ENCODE measurements around the gene SRGAP3.

Gene SRGAP3

DNA sequence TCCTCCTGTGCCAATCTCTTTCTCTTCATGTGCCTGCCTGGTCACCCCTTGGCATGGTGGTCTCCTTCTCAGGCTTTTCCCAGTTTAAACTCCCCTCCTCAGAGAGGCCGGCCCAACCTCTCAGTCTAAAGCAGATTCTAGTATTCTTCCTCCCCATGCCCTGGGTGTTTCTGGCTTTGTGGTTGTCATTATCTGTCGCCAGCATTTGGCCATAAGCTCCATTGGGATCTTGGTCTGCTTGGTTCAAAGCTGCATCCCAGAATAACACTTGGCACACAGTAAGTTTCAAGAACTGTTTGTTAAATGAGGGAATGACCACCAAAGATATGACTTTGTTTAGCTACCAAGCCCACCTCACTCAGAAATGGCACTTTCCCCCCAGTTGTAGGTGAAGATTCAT, 275.0 kb downstream of the SRGAP3 start:
- DNase-seq (ENCODE audit: low read depth in 2 of 3, low spot score in 2 of 3): no peak

DNA sequence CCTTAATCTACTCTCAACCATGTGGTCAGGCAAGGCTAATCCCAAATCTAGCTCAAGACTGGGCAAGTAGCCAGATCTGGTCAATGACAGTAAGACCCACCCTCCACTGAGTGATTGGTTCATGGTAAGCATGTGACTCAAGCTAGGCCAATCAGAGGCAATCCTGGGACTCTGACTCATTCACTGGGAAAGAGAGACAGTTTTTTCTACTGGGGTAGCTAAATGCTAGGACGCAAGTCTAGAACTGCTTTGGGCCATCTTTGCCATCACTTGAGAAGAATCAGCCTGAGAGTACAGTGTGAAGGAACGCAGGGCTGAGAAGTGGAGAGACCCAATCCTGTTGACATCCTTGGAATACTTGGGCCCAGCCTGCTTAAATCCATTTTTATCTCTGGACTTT, 276.8 kb downstream of the SRGAP3 start:
- no peak for DNase-seq (ENCODE audit: low read depth in 2 of 3, low spot score in 2 of 3)

DNA sequence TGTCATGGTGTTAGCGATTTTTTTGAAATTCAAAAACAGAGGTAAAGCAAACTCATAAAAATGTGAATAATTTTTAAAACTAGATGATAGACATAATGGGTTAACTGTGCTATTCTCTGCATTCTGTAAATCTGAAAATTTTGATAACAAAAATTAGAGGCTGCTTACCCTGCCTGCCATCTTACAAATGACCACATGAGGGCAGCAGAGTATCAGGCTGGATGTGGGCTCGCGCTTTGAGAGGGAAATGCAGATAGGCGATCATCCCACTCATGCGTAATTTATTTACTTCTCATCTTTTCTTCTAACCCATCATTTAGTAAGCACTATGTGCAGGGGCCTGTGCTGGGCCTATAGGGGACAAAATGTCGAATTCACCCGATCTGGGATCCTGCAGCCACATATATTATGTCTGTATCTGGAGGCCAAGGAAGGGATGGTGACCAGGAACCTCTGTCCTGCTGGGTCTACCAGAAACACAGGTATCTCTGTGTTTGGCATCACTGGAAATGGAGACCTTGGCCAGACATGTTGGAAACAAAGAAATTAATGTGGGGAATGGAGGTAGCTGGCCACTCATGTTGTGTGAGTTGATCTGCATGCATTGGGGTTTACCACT, 278.4 kb downstream of the SRGAP3 start:
- DNase-seq (ENCODE audit: low read depth in 2 of 3, low spot score in 2 of 3): peak; percentile 8 to 60 (median 55)

DNA sequence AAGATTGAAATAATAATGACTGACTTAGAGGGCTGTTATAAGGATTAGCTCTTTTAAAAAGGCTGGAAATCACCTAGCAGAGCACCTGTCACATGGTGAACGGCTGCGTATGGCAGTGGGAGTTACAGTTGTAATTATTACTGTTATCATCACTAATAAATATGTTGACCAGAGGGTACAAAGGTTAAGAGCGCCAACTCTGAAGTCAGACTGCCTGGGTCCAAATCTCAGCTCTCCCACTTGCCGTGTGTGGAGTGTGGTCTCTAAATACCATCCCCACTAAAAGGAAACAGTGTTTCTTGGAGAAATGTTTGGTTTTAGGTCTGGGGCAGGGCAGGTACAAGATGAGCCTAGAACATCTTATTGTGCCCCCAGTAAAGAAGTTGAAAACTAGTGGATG, 280.2 kb downstream of the SRGAP3 start:
- no peak for DNase-seq (ENCODE audit: low read depth in 2 of 3, low spot score in 2 of 3)

DNA sequence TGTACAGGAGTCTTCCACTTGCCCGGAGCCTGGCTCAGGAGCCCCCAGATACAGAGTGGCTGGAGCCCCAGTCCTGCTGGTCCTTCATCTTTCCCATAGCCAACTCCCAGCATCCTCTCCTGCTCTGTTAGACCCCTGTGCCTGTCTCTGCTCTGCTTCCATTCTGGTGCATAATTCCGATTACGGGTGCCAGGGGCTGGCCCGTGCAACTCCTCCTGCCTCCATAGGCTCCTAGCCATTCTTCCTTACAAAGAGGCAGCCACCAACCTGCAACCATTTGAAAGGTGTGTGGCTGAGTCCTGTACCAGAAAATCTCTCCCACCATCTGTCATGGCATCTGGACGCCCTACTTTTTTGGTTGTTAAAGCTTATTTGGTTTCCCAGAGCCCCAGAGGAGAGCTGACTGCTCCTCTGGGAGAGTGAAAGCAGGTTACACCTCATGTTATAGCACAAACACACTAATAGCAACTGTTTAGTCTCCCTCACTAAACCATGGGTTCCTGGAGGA, 281.0 kb downstream of the SRGAP3 start:
- DNase-seq (ENCODE audit: low read depth in 2 of 3, low spot score in 2 of 3): no peak

DNA sequence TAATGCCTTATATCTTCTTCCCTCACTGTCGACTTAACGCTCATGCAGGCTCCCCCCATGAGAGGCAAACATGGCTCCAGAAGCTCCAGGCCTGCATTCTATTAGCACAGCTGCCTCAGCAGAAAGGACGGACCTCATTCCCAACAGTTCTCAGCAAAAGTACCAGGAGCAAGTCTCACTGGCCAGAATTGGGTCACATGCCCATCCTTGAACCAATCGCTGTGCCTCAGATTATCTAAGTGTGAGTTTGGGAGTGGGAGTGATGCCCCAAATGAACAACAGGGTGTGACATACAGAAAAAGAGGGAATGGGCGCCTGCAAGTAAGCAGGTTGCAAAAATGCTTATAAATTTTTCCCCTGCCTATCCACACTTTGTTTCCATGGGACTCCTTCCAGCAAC, 281.9 kb downstream of the SRGAP3 start:
- DNase-seq (ENCODE audit: low read depth in 2 of 3, low spot score in 2 of 3): no peak

DNA sequence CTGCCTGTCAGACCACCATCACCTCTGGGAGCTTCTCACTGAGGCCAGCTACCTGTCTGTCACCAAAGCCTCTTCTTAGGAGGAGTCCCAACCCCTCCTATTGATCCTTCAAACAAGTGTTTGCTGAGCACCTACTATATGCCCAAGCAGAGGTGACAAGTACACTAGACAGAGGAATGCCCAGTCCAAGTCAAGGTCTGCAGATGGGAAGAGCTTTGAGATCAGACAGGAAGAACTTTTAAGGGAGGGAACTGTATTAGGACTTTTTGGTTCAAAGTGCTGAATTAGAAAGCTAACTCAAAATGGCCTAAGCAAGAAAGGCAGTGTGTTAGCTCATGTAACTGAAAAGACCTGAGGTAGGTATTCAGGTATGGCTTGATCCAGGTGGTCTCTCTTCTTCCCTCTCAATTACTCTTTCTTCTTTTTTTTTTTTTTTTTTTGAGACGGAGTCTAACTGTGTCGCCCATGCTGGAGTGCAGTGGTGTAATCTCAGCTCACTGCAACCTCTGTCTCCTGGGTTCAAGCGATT, 282.6 kb downstream of the SRGAP3 start:
- DNase-seq (ENCODE audit: low read depth in 2 of 3, low spot score in 2 of 3): no peak

DNA sequence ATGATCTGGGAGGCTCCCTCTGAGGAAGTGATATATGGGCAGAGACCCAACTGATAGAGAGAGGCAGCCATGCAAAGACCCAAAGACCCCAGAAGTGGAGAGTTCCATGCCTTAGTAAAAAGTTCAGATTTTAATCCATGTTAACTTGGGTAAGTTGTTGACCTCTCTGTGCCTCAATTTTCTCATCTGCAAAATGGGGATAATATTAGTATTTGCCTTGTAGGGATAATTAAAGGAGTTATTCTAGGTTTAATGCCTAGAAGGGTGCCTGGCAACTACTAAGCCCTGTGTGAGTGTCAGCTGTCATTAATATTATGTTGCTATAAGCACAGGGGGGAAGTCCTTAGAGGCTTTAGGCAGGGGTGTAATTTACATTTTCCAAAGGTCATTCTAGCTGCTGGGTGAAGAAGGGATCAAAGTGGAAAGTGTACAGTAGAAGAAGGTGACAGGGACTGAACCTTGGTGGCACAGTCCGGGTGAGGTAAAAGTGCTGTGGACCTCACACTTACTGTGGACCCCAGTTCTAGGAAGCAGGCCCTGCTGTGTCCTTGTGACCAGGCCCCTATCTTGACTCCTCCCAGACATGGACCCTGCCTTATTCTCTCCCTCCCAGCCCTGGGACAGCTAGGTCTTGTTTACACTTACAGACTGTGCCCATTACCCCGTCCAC, 283.2 kb downstream of the SRGAP3 start:
- DNase-seq (ENCODE audit: low read depth in 2 of 3, low spot score in 2 of 3): no peak

DNA sequence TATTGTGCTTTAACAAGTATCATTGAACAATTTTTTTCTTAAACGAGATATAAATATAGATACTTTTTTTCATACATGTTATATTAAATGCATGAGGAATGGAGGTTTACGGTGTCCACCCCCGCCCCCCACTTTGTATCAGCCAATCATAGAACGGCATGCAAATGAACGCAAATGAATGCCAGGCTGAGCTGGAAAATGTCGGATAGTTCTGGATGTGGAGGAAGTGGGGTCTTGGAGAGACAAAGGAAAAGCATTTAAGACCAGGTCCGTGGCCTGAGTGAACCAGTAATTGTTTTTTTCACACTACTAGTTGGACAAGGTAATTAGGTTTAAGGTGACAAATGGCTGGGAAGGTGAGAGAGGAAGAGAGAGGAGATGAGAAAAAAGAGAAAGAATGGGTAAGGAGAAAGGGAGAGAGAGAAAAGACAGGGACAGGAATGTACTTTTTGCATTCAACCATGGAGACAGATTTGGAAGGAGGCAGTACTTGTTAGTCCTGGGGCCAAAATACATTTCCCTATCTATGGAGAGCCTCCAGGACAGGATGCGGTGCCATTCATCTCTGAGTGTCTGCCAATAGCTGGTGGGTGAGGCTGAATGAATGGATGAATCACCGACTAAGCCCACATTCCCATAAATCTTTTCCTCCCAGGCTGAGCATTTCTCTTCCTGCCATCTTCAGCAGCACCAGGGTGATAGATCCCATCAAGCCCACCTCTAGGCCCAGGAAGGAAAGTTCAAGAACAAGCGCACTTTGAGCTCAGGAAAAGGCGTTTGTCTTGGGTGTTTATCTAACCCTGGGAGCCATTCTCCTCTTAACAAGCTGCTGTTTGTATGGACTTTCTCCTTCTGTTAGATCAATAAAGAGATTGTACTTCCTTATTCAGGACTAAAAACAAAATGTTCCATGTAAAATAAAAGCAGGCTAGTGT, 284.7 kb downstream of the SRGAP3 start:
- no peak for DNase-seq (ENCODE audit: low read depth in 2 of 3, low spot score in 2 of 3)

DNA sequence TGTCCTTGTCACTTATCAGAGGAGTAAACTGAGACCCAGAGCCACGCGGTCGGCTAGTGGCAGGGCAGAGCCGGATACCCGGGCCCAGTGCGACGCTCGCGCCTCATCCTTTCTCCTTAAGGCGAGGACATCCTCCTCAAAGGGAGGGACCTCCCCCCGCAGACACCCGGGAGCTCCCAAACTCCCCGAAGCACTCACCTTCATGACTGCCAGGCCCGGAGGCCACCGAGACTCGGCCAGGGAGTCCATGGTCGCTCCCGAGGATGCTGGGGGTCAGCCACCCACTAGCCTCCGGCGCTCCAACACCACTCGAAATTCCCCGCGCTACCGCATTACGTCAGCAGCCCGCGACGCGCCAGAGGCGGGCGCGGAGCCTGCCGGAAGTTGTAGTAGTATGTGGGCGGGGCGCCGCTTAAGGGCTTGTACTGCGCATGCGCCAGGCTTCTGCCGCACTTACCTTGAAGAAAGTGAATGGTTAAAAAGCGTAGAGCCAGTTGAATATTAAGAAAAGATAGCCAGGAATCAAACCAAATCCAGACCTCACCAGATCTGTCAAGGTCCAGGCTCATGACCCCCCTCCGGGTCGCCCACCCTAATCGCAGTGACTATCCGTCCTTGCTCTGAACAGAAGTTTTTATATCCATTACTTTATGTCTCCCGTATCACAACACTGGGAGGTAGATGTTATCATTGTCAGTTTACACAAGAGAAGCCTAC, 286.2 kb downstream of the SRGAP3 start, which contains the start of gene RAD18:
Gene RAD18 (minus strand): TSS at position 336 of the 717 bp plus-strand sequence. CDS start 87 bp downstream, at position 249.
- DNase-seq (ENCODE audit: low read depth in 2 of 3, low spot score in 2 of 3): peak; percentile 84 to 91 (median 89)

DNA sequence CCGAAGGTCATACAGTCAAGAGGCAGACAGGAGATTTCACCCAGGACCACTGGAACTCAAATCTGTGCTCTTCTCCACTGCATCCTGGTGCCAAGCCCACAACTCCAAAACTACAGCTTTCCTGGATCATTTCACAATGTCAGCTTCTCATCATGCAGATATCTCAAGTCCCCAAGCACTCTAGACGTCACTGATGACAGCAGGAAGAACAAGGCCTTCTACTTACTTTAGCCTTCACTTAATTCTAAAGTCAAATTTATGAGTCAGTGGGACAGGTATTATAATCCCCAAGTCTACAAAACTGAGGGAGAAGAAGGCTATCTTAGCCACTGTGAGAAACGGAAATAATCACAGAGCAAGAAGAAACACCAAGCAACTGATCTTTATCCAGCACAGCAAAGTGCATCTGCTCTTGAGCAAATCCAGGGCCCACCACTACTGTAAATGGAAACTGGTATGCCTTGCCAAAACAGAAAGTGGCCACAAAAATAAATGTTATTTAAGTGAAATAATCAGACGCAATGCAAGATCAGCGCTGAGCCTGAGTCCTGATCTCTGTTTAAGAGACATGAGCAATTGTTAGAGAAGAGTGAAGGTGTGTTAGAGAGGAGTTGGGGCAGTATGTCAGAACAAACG, 287.1 kb downstream of the SRGAP3 start:
- no peak for DNase-seq (ENCODE audit: low read depth in 2 of 3, low spot score in 2 of 3)

DNA sequence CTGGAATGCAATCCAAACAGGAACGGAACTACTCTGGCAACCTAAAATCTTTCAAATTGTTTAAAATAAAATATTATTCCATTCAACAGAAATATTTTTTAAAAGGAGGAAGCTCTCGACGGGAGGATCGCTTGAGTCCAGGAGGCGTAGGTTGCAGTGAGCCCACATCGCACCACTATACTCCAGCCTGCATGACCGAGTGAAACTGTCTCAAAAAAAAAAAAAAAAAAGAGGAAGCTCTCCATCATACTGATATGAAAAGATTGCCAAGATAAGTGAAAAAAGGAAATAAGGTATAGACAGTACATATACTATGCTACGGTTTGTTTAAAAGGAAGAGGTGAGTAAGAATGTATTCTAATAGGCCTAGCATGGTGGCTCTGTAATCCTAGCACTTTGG, 289.8 kb downstream of the SRGAP3 start:
- DNase-seq (ENCODE audit: low read depth in 2 of 3, low spot score in 2 of 3): no peak

DNA sequence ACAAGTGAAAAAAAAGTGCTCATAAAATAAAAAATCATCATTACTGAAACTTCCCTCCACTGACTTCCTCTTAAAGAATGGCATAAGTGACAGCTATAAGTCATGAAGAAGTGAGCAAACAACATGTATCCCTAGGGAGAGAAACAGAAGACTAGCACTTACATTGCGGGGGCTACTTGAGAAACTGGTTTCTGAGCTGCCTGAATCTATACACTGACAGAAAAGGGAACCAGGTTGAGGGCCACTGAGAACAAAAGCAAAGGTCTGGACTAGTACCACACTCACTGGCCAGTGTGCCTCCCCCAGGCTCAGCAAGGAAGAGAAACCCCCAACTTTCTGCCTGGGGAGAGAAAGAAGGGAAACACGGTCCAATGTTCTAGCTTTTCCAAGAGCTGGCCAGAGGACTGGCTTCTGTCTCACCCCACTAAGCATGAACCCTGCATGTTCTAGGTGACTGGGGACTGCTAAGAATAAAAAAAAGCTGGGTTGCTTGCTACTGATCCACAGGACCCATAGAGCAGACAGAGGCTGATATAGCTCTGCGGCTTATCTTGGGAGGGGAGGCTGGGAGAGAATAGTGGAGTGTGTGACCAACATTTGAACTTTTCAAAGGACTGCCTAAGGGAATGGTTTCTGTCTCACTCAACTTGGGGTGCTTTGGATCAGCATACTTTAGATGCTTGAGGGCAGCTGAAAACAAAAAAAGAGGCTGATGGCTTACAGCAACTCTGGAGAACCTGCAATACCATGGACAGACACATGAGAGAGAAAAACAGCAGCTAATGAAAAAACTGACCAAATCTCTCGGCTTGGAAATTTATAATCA, 294.3 kb downstream of the SRGAP3 start:
- DNase-seq (ENCODE audit: low read depth in 2 of 3, low spot score in 2 of 3): no peak

DNA sequence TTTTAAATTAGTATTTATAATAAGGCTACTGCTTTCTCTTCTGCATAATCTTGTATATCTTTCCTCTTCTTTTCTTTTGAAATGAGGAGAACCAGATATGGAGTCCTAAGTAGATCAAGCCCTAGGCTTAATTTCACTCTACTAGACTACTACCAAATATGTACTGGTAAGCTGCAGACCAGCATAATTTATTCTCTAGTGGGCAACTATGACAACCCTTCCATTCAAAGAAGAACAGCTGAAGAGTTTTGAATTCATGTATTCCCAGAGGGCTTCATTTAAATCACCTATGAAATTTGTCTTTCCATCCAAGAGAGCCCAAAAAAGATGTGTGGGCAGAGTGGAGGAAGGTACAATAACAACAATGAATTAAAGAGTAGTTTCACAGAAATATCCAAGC, 296.1 kb downstream of the SRGAP3 start:
- no peak for DNase-seq (ENCODE audit: low read depth in 2 of 3, low spot score in 2 of 3)

DNA sequence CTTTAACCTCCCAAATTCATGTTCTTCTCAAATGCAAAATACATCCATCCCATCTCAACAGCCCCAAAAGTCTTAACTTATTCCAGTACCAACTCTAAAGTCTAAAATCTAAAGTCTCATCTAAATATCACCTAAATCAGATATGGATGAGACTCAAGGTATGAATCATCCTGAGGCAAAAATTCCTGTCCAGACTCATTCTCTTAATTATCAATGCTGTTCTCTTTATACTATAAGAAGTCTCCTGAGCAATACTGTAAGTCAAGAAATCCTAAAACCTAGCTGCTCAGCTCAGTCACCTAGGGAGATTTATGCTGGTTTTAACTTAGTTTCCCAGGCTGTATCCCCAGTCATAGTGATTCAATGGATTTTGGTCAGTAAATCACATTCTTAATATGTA, 297.3 kb downstream of the SRGAP3 start:
- DNase-seq (ENCODE audit: low read depth in 2 of 3, low spot score in 2 of 3): no peak

DNA sequence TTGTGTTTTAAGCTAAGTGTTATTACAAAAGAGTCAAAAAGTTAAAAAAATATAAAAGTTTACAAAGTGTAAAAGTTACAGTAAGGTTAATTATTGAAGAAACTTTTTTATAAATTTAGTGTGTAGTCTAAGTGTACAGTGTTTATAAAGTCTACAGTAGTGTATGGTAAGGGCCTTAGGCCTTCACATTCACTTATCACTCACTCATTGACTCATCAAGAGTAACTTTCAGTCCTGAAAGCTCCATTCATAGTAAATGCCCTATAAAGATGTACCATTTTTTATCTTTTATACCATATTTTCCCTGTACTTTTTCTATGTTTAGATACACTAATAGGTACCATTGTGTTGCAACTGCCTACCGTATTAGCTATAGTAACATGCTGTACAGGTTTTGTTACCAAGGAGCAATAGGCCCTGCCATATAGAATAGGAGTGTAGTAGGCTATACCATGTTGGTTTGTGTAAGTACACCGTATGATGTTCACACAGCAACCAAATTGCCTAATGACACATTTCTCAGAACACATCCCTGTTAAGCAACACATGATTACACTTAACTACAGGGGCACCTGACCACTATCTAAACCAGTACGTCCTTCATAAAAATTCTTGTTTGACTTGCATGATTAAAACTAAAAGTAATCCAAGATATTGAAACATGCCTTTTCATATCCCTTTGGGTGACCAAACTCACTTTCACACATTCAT, 303.4 kb downstream of the SRGAP3 start:
- no peak for DNase-seq (ENCODE audit: low read depth in 2 of 3, low spot score in 2 of 3)

DNA sequence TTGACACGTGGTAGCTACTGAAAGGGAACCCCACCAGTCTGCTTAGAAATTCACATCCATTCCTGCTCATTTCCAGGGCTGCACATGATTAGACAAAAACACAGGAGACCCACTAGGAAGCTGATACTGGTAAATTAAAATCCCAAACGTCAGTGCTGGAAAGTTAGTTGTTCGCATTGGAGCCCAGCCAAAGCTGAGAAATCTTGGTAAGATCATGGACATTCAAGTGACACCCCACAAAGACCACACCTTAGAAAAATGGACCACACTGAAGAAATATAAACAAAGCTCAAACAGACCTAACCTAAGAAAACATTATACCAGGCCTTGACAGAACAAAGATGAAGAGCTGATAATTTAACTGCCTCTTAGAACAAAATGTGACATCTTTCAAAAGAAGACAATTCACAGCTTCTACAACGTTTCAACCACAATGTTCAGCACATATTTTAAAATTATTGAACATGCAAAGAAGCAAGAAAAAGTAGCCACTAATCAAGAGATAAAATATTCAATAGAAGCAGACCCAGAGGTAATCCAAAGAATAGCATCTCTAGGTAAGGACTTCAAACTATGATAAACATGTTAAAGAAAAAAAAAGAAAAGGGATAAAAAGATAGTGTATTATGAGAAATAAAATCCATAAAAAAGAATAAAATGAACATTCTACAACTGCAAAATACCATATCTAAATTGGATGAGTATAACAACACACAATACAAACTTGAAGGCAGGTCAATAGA, 306.5 kb downstream of the SRGAP3 start:
- DNase-seq (ENCODE audit: low read depth in 2 of 3, low spot score in 2 of 3): no peak

DNA sequence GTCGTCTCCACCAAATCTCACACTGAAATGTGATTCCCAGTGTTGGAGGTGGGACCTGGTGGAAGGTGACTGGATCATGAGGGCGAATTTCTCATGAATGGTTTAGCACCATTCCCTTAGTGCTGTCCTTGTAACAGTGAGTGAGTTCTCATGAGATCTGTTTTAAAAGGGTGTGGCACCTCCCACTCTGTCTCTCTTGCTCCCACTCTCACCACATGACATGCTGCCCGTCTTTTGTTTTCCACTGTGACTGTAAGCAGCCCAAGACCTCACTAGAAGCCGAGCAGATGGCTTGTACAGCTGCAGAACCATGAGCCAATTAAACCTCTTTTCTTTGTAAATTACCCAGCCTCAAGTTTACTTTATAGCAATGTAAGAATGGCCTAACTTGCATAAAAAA, 307.3 kb downstream of the SRGAP3 start:
- DNase-seq (ENCODE audit: low read depth in 2 of 3, low spot score in 2 of 3): no peak

All from activated CD8-positive, alpha-beta memory T cell treated with anti-CD3 and anti-CD28 coated beads for 48 hours (primary cell).